ENCODE data around the gene PCGF1. TPM values are rescaled to one million over a fixed set of nuclear protein-coding genes. Genes with fewer than 3 reads are reported as not detected.

PCGF1 gene
- total and polyA plus RNA-seq, 2 experiments from 2014 or later, result 24.1 to 24.8 TPM

- H3K36me3 ChIP-seq (ENCODE audit: low read depth), result no peaks in the 10 kb centered on the region
- H4K20me1 ChIP-seq (ENCODE audit: insufficient read depth), result no peaks in the 10 kb centered on the region
- peak; percentile 32 for DNase-seq
- no peaks in the 10 kb centered on the region for H3K9me3 ChIP-seq (ENCODE audit: low read depth)
- peak overlapping the region; percentile 80 for H2AFZ ChIP-seq
- H3K9me2 ChIP-seq (ENCODE audit: insufficient read depth), result no peaks in the 10 kb centered on the region
- peak overlapping the region; percentile 78 for H3K4me2 ChIP-seq (ENCODE audit: unreplicated experiment)
- TF ChIP-seq EZH2phosphoT487 (IDR thresholded peaks at IDR 0.05; ENCODE audit: insufficient read depth, low read depth) (no peak), EZH2 (IDR thresholded peaks at IDR 0.05; ENCODE audit: insufficient read depth, poor library complexity, severe bottlenecking) (no peak)
- H3F3A ChIP-seq (ENCODE audit: insufficient read depth), result peaks cover 15% of the 10 kb centered on the region; the same call in 1 of the 2 replicates
- H3K27me3 ChIP-seq (replicated peaks; ENCODE audit: insufficient read depth), result no peaks in the 10 kb centered on the region
- peak overlapping the region; percentile 34 for H3K27ac ChIP-seq
- in situ Hi-C loops (cut with MboI), result no loop called here
- peak overlapping the region; percentile 73 for H3K9ac ChIP-seq
- 15 to 21% methylated on average over 16 to 20 of the region's 26 CpGs for WGBS, 2 experiments (ENCODE audit: low coverage in 1 of 2, low lambda C conversion rate in 2 of 2, missing lambda C conversion rate in 2 of 2)
- peak overlapping the region; percentile 69 for H3K4me3 ChIP-seq
- H3K79me2 ChIP-seq (ENCODE audit: insufficient read depth), result peaks cover 38% of the 10 kb centered on the region; the same call in 1 of the 2 replicates
- peaks cover 32% of the 10 kb centered on the region for H3K4me1 ChIP-seq (ENCODE audit: insufficient read depth)
Observed at GRCh38 chr2:74548285-74548899, 40.9 kb upstream of the PCGF1 start.

GRCh38 chr2:74546004-74546403 lies 38.5 kb upstream of the PCGF1 start:
- DNase-seq, result no peak
- Histone ChIP-seq H3K4me2 (ENCODE audit: unreplicated experiment) (no peak overlapping the region), H3K36me3 (ENCODE audit: low read depth) (no peaks in the 10 kb centered on the region), H3K27ac (no peak overlapping the region), H3K4me1 (ENCODE audit: insufficient read depth) (peaks cover 20% of the 10 kb centered on the region; the same call in 1 of the 2 replicates), H4K20me1 (ENCODE audit: insufficient read depth) (no peaks in the 10 kb centered on the region), H3K27me3 (replicated peaks; ENCODE audit: insufficient read depth) (no peaks in the 10 kb centered on the region), H2AFZ (no peak overlapping the region), H3K9ac (no peak overlapping the region), H3K4me3 (no peak overlapping the region), H3K9me2 (ENCODE audit: insufficient read depth) (no peaks in the 10 kb centered on the region), H3K79me2 (ENCODE audit: insufficient read depth) (peaks cover 15% of the 10 kb centered on the region; the same call in 1 of the 2 replicates), H3K9me3 (ENCODE audit: low read depth) (no peaks in the 10 kb centered on the region), H3F3A (ENCODE audit: insufficient read depth) (peaks cover 14% of the 10 kb centered on the region; the same call in 1 of the 2 replicates)
- no peak for TF ChIP-seq EZH2 (IDR thresholded peaks at IDR 0.05; ENCODE audit: insufficient read depth, poor library complexity, severe bottlenecking)
- no peak for TF ChIP-seq EZH2phosphoT487 (IDR thresholded peaks at IDR 0.05; ENCODE audit: insufficient read depth, low read depth)
- 90 to 94% methylated on average over 3 of the region's 3 CpGs for WGBS, 2 experiments (ENCODE audit: low coverage in 1 of 2, low lambda C conversion rate in 2 of 2, missing lambda C conversion rate in 2 of 2)
- in situ Hi-C loops (cut with MboI), result no loop called here

- TF ChIP-seq EZH2phosphoT487 (IDR thresholded peaks at IDR 0.05; ENCODE audit: insufficient read depth, low read depth) (no peak), EZH2 (IDR thresholded peaks at IDR 0.05; ENCODE audit: insufficient read depth, poor library complexity, severe bottlenecking) (no peak)
- Histone ChIP-seq H3K79me2 (ENCODE audit: insufficient read depth) (peaks cover 2% of the 10 kb centered on the region; the same call in 1 of the 2 replicates), H3K36me3 (ENCODE audit: low read depth) (no peaks in the 10 kb centered on the region), H2AFZ (no peak overlapping the region), H3K9ac (no peak overlapping the region), H3K27ac (no peak overlapping the region), H3K4me3 (no peak overlapping the region), H3K9me2 (ENCODE audit: insufficient read depth) (no peaks in the 10 kb centered on the region), H4K20me1 (ENCODE audit: insufficient read depth) (no peaks in the 10 kb centered on the region), H3K9me3 (ENCODE audit: low read depth) (no peaks in the 10 kb centered on the region), H3K4me1 (ENCODE audit: insufficient read depth) (peaks cover 14% of the 10 kb centered on the region), H3F3A (ENCODE audit: insufficient read depth) (peaks cover 19% of the 10 kb centered on the region; the same call in 1 of the 2 replicates), H3K27me3 (replicated peaks; ENCODE audit: insufficient read depth) (no peaks in the 10 kb centered on the region), H3K4me2 (ENCODE audit: unreplicated experiment) (no peak overlapping the region)
- no peak for DNase-seq
- in situ Hi-C loops (cut with MboI), result no loop called here
- WGBS, 2 experiments (ENCODE audit: low coverage in 1 of 2, low lambda C conversion rate in 2 of 2, missing lambda C conversion rate in 2 of 2), result 86 to 92% methylated on average over 3 of the region's 3 CpGs
Observed at GRCh38 chr2:74544634-74545033, 37.1 kb upstream of the PCGF1 start.

- no peak overlapping the region for H3K9ac ChIP-seq
- DNase-seq, result peak; percentile 48
- WGBS, 2 experiments (ENCODE audit: low coverage in 1 of 2, low lambda C conversion rate in 2 of 2, missing lambda C conversion rate in 2 of 2), result 35 to 48% methylated on average over 1 of the region's 1 CpG
- H2AFZ ChIP-seq, result no peak overlapping the region
- H3K4me2 ChIP-seq (ENCODE audit: unreplicated experiment), result no peak overlapping the region
- no peak overlapping the region for H3K27ac ChIP-seq
- peaks cover 19% of the 10 kb centered on the region; the same call in 1 of the 2 replicates for H3F3A ChIP-seq (ENCODE audit: insufficient read depth)
- H3K79me2 ChIP-seq (ENCODE audit: insufficient read depth), result no peaks in the 10 kb centered on the region
- H3K4me3 ChIP-seq, result no peak overlapping the region
- H3K4me1 ChIP-seq (ENCODE audit: insufficient read depth), result peaks cover 11% of the 10 kb centered on the region
- in situ Hi-C loops (cut with MboI), result no loop called here
- no peaks in the 10 kb centered on the region for H3K9me2 ChIP-seq (ENCODE audit: insufficient read depth)
- TF ChIP-seq EZH2phosphoT487 (IDR thresholded peaks at IDR 0.05; ENCODE audit: insufficient read depth, low read depth) (no peak), EZH2 (IDR thresholded peaks at IDR 0.05; ENCODE audit: insufficient read depth, poor library complexity, severe bottlenecking) (no peak)
- H3K27me3 ChIP-seq (replicated peaks; ENCODE audit: insufficient read depth), result no peaks in the 10 kb centered on the region
- no peaks in the 10 kb centered on the region for H4K20me1 ChIP-seq (ENCODE audit: insufficient read depth)
- H3K9me3 ChIP-seq (ENCODE audit: low read depth), result no peaks in the 10 kb centered on the region
- no peaks in the 10 kb centered on the region for H3K36me3 ChIP-seq (ENCODE audit: low read depth)
Observed at GRCh38 chr2:74542978-74543377, 35.5 kb upstream of the PCGF1 start.
